DND-41 (cell line): Measurements from ENCODE around the gene RNASET2.

Experiments used
- ATAC-seq: fragments of 200-7000 bp; cut with Tn5 transposase; 3 replicates; pipeline ENCODE4 v1.9.1; 2021; ENCODE audit warnings: low read depth; ENCODE audit not compliant: insufficient read depth
- DNase-seq: peaks from one replicate; pipeline ENCODE4 v3.0.0-alpha.2; 2020
- H2AFZ ChIP-seq: 2 replicates; pipeline ENCODE4 v1.6.0; 2012; ENCODE audit warnings: low read depth, low read length
- H3K27ac ChIP-seq: 2 replicates; pipeline ENCODE4 v1.5.1; 2012; ENCODE audit warnings: low read length, inconsistent platforms
- H3K27me3 ChIP-seq: fragments of 200-600 bp; sonication (generic); 2 replicates; pipeline ENCODE4 v1.6.0; 2012; ENCODE audit warnings: low read length, mild to moderate bottlenecking, inconsistent platforms; ENCODE audit not compliant: insufficient read depth, poor library complexity
- H3K36me3 ChIP-seq: 2 replicates; pipeline ENCODE4 v1.5.1; 2012; ENCODE audit warnings: low read length, inconsistent platforms; ENCODE audit not compliant: insufficient read depth
- H3K4me1 ChIP-seq: 2 replicates; pipeline ENCODE4 v1.5.1; 2012; ENCODE audit warnings: mild to moderate bottlenecking, low read length; ENCODE audit not compliant: insufficient read depth
- H3K4me2 ChIP-seq: 2 replicates; pipeline ENCODE4 v1.6.0; 2012; ENCODE audit warnings: mild to moderate bottlenecking, moderate library complexity, low read length, inconsistent platforms; ENCODE audit not compliant: insufficient read depth
- H3K4me3 ChIP-seq, 2 experiments: fragments of 200-600 bp in 1 of 2; shearing (Covaris generic) in 1 of 2; 2 replicates each; pipeline ENCODE4 v1.5.1; 2012 to 2016; ENCODE audit warnings: inconsistent platforms in 2 of 2, low read length in 2 of 2, mild to moderate bottlenecking in 2 of 2, low read depth in 1 of 2, moderate library complexity in 1 of 2
- H3K79me2 ChIP-seq: 2 replicates; pipeline ENCODE4 v1.6.0; 2012; ENCODE audit warnings: low read length, inconsistent platforms; ENCODE audit not compliant: insufficient read depth
- H3K9ac ChIP-seq: 2 replicates; pipeline ENCODE4 v1.6.0; 2012; ENCODE audit warnings: low read depth, mild to moderate bottlenecking, inconsistent platforms, low read length, moderate library complexity
- H3K9me3 ChIP-seq: 2 replicates; pipeline ENCODE4 v1.5.1; 2012; ENCODE audit warnings: low read length, moderate library complexity, mild to moderate bottlenecking, inconsistent platforms; ENCODE audit not compliant: insufficient read depth, severe bottlenecking
- H4K20me1 ChIP-seq: 2 replicates; pipeline ENCODE4 v1.6.0; 2012; ENCODE audit warnings: low read length; ENCODE audit not compliant: insufficient read depth
- CTCF ChIP-seq: IDR thresholded peaks from 2 replicates; pipeline ENCODE4 v1.5.1; 2012; ENCODE audit warnings: borderline replicate concordance, low read length, moderate library complexity, mild to moderate bottlenecking; ENCODE audit not compliant: poor library complexity, severe bottlenecking; ENCODE audit errors: extremely low read depth
- EZH2 ChIP-seq: IDR thresholded peaks from 3 replicates; pipeline ENCODE4 v1.6.1; 2012; ENCODE audit warnings: borderline replicate concordance, low read depth, mild to moderate bottlenecking, moderate library complexity, low read length, inconsistent platforms; ENCODE audit not compliant: severe bottlenecking

The RNASET2 gene

GRCh38 chr6:166989427-166990032 lies 33.2 kb upstream of the RNASET2 start:
- peak; percentile 69 for ATAC-seq
- no peak overlapping the region for H2AFZ ChIP-seq
- no peak overlapping the region for H3K4me3 ChIP-seq
- no peak overlapping the region for H3K9ac ChIP-seq
- no peaks in the 10 kb centered on the region for H3K4me1 ChIP-seq
- TF ChIP-seq CTCF, result peak; percentile 58
- no peak for TF ChIP-seq EZH2
- no peak overlapping the region for H3K27ac ChIP-seq
- H3K9me3 ChIP-seq, result no peaks in the 10 kb centered on the region
- peak; percentile 34 for DNase-seq
- H3K27me3 ChIP-seq, result no peaks in the 10 kb centered on the region
- peaks cover 44% of the 10 kb centered on the region for H3K36me3 ChIP-seq
- no peak overlapping the region for H3K4me2 ChIP-seq
- H3K79me2 ChIP-seq, result peaks cover 92% of the 10 kb centered on the region
- peaks cover 52% of the 10 kb centered on the region; the same call in 1 of the 2 replicates for H4K20me1 ChIP-seq

- H3K9ac ChIP-seq, result no peak overlapping the region
- H3K79me2 ChIP-seq, result peaks cover 92% of the 10 kb centered on the region
- H3K27me3 ChIP-seq, result no peaks in the 10 kb centered on the region
- H3K4me2 ChIP-seq, result no peak overlapping the region
- H3K9me3 ChIP-seq, result no peaks in the 10 kb centered on the region
- no peak overlapping the region for H2AFZ ChIP-seq
- ATAC-seq (no peak), DNase-seq (no peak)
- no peak overlapping the region for H3K27ac ChIP-seq
- TF ChIP-seq CTCF (no peak), EZH2 (no peak)
- H3K4me3 ChIP-seq, result no peak overlapping the region
- H3K4me1 ChIP-seq, result no peaks in the 10 kb centered on the region
- peaks cover 50% of the 10 kb centered on the region; the same call in 1 of the 2 replicates for H4K20me1 ChIP-seq
- H3K36me3 ChIP-seq, result peaks cover 43% of the 10 kb centered on the region
Measured at GRCh38 chr6:166988674-166989201, 32.4 kb upstream of the RNASET2 start.

- H3K9me3 ChIP-seq, result no peaks in the 10 kb centered on the region
- no peak overlapping the region for H2AFZ ChIP-seq
- DNase-seq, result no peak
- peaks cover 38% of the 10 kb centered on the region for H3K36me3 ChIP-seq
- H3K27me3 ChIP-seq, result no peaks in the 10 kb centered on the region
- no peak overlapping the region for H3K27ac ChIP-seq
- H3K79me2 ChIP-seq, result peaks cover 88% of the 10 kb centered on the region
- H3K4me1 ChIP-seq, result no peaks in the 10 kb centered on the region
- H4K20me1 ChIP-seq, result peaks cover 47% of the 10 kb centered on the region; the same call in 1 of the 2 replicates
- no peak overlapping the region for H3K4me3 ChIP-seq
- TF ChIP-seq EZH2 (no peak), CTCF (no peak)
- no peak overlapping the region for H3K9ac ChIP-seq
- no peak overlapping the region for H3K4me2 ChIP-seq
- no peak for ATAC-seq
Measured at GRCh38 chr6:166987930-166988329, 31.6 kb upstream of the RNASET2 start.
